HG03432 (cell line): ENCODE data around the gene ATP8B3.

Experiments used
- ATAC-seq: cut with Tn5 transposase; IDR thresholded peaks from one replicate; pipeline ENCODE4 v1.9.1; 2021; ENCODE audit warnings: mild to moderate bottlenecking, moderate library complexity; ENCODE audit not compliant: unreplicated experiment

The ATP8B3 gene

DNA sequence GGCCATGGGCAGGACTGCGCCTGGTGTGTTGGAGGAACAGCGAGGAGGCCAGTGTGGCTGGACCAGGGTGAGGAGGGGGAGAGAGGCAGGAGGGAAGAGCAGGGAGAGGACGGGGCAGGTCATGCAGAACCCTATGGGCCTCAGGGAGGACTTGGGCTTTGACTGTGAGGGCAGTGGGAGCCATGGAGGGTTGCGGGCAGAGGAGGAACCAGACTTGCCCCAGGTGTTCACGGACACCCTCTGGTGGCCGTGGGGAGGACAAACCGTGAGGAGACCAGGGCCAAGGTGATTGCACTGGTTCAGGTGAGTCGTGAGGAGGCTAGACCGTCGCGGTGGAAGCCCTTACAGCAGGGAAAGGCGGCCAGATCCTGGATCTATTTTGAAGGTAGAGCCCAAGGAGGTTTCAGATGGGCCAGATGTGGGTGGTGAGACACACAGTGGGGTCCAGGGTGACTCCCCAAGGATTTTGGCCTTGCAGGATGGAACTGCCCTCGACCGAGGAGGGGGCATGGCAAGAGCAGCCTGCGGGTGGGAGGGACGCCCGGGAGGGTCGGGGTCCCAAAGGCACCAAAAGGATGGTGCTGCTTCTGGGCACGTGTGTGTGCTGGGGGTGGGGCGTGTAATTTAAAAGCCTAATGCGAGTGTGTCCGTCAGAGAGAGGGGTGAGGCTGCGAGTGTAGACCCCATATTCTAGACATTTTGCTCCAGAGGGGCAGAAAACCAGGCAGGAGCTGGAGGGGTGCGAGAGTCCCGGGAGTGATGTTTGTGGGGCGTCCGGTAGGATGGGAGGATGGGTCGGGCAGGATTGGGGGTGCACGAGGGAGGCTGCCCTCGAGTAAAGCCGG, 39.0 kb upstream of the ATP8B3 start:
- ATAC-seq, result no peak

DNA sequence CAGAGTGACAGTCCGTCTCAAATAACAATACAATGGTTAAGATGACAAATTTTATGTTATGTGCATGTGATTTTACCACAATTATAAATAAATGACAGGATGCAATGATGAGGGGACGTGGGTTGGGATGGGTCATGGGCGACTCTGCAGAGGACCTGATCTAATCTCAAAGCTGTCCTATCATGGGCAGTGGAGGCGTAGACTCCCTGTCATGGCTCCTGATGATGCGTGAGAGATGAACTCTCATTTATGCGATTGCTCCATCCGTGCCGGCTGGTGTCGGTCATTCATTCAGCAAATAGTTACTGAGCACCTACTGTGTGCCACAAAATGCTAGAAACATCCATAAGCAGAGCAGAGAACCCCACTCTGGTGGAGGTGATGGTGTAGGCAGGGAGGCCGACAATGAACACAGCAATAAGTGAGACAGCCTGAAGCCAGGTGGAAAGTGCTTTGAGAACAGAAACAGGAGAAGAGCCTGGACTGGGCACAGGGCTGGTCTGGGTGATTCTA, 37.9 kb upstream of the ATP8B3 start:
- ATAC-seq, result no peak

DNA sequence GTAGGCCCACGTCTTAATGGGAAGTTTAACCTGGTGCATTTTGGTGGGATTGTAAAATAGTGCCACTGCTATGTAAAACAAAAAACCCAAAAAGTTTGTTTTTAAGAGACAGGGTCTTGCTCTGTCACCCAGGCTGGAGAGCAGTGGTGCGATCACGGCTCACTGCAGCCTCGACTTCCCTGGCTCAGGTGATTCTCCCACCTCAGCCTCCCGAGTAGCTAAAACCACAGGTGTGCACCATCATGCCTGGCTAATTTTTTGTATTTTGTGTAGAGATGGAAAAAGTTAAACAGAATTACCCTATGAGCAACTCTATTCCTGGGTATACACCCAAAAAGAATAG, 37.0 kb upstream of the ATP8B3 start:
- ATAC-seq, result no peak

DNA sequence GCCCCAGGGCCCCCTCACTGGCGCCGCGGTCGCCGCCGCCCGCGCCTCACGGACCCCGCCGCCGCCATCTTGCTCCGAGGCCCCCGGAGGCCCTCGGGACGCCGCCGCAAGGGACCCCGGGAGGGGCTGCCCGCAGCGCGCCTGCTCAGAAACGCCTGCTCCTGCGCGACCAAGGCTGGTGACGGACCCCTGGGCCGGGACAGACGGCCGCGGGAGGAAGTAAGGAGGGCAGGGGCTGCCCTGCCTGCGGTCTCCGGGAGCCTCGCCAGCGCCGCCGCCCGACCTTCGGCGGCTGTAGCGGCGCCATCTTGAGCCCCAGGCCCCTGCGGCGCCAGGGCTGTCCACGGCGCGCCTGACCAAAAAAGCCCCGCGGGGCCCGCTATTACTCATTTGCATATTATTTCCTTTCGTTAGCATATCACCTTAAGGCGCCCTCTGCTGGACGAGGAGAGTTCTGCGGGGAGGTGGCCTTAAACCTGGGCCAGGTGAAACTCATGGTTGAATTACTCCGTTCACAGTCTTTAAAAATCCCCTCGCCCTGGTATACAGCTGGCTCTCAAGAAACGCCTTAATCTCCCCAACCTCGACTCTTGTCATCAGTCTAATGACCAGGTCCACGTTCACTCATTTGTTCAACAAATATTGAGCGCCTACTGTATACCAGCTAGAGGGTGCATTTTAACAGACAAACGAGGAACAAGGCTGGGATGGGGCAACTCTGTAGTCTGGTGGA, 36.5 kb upstream of the ATP8B3 start, which contains the start of gene REXO1:
Gene REXO1 (minus strand): TSS at position 85 of the 733 bp plus-strand sequence. CDS start 125 bp downstream, outside the sequence.
- peak; percentile 67 for ATAC-seq

DNA sequence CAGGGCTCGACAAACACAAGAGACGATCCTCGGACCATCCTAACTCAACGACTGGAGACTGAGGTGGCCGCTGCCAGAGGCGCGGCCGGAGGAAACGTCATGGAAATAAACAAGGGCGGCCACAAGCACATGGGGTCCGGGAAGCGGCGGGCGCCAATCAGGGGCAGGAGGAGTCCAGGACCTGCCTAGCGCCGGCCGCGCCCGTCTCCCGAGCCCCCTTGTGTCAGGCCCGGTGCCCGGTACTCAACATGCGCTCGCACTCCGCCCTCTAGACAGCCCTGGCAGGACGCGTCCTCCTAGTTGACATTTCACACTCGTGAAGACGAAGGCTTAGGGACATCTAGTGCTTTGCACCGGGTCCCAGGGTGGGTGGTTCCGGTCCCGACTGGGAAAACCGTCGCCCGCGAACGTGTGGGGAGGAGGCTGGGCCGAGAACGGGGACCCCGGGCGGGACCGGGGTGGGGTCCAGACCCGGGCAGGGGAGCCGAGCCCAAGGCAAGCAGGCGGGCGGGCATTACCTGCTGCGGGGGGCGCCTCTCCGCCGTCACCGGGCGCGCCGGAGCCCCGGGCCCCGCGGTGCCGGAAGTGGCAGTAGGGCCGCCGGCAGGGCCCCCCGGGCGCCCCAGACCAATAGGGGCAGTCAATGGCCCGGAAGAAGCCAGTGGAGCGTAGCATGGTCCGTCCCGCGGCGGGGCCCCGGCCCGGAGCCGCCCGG, 35.8 kb upstream of the ATP8B3 start:
- ATAC-seq, result peak; percentile 23

DNA sequence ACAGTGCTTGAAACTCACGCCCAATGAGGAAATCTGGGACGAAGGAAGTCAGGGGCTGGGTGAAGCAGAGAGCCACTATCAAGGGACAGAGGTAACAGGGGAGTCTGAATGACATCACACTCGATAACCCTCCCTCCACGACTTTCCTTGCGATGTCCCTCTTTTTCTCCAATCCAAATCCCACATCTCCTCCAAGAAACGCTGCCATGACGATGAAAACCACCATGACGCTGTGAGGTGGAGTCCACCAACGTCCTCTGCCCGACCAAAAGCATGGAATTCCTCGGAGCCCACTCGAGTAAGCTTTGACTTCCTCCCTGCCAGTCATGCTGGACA, 35.2 kb upstream of the ATP8B3 start:
- ATAC-seq, result no peak

DNA sequence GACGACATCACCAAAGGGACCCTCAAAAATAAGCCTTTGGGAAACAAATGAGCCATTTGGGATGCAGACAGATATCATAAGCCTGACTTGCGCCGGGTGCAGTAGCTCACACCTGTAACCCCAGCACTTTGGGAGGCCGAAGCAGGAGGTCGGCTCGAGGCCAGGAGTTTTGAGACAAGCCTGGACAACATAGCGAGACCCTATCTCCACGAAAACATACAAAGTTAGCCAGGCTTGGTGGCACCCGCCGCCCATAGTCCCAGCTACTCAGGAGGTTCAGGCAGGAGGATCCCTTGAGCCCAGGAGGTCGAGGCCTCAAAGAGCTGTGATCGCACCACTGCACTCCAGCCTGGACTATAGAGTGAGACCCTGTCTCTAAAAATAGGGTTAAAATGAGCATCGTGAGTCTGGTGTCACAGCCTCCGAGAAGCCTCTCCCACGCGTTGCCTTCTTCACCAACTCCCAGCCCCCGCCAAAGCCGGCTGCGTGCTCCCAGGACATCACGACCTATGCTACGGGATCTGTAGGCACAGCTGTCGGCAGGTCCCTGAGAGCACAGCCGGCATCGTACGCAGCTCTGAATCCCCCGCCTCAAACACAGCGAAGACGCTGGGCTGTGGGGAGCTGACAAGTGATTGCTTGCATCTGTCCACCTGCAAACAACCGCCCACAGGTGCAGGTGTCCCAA, 34.6 kb upstream of the ATP8B3 start:
- ATAC-seq, result no peak

DNA sequence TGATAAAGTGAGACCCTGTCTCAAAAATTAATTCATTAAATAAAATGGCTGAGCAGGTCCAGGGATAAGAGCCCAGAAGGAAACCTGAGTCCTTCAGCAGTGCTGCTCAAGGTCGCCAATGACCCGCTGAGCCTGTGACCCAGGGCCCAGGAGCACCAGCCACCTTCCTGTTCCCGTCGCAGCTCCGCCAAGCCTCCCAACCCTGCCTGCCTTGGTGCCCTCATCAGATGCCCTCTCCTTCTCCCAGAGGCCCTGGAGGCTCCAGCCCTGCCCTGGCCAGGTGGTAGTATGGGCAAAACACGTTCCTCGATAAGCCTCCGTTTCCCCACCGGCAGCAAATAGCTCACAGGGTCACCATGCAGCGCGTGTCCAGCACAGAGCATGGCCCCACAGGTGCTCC, 33.6 kb upstream of the ATP8B3 start:
- ATAC-seq, result no peak

DNA sequence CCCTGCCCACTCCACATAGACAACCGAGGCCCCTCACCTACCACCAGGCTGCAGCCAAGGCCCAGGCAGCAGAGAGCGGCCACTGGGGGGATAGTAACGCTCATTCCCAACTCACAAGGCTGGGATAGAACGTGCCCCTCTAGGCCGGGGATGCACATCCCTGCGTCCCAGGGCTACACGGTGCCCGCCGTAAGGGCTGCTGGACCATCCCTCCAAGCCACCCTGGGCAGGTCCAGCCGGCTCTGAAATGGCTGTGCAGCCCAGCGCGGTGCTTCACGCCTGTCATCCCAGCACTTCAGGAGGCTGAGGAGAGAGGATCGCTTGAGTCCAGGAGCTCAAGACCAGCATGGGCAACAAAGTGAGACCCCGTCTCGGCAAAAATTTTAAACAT, 33.0 kb upstream of the ATP8B3 start:
- ATAC-seq, result no peak

DNA sequence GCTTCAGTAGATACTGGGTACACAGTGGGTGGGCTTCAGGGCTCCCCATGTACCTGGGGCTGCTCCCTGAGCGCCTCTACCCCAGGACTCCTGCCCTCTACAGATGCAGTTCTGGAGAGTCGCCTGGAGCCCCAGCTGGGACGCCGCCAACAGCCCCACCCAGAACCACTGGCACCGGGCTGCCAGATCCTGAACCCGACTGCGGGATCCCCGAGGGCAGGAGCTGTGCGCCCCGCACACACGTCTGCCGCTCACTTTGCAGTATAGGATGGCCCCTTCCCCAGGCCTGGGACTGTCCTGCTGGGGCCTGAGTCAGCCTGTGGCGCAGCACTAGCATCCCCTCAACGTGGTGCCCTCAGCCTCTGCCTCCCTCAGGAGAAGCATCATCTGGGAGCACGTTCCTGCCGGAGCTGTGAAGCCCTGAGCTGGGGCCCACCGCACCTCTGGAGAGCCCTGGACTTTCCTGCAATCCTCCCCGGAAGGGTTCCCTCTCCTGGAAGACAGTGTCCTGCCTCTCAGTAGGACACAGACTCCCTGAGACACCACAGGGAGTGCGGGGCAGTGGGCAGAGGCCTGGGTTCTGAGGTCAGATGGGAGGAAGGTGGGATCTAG, 32.5 kb upstream of the ATP8B3 start:
- ATAC-seq, result no peak

DNA sequence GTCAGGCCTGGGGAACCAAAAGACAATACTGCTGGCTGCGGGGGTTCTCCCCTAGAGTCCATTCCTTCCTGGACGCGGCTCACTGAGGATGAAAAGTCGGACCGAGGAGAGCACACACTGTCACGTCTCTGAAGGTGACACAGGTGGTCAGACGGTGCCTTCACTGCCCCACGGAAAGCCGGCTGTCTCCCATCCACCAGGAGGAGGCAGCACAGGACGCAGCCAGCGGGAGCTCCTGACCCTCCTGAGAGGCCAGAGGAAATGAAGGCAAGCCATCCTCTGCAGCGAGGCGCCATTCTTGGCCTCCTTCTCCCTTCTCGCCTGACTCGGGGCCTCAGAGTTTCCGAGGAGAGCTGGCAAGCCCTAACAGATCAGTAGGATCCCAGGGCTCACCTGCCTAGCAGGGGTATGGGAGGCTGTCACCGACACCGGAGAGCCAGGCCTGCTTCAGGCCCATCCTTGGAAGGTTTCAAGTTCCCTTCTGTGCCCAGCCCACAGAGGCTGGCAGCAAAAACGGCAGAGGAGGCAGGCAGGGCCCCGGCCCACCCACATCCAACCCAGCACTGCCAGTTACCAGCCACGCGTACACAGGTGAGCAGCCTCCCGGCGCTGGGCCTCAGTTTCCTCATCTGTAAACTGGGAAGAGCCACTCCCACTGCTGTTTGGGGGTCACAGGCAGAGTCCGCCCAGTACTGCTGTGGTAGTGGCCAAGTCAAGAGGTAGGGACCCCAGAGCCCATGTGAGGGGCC, 31.7 kb upstream of the ATP8B3 start:
- ATAC-seq, result no peak

DNA sequence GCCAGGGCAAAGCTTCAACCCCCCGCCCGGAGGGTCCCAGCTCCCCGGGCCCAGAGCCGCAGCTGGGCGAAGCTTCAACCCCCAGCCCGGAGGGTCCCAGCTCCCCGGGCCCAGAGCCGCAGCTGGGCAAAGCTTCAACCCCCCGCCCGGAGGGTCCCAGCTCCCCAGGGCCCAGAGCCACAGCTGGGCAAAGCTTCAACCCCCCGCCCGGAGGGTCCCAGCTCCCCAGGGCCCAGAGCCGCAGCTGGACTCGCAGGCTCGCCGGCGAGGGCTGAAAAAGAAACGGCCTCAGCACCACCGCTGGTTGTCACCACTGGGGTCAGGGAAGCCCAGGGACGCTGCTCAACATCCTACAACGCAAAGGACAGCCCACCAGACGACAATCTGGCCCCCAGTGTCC, 31.0 kb upstream of the ATP8B3 start:
- no peak for ATAC-seq

DNA sequence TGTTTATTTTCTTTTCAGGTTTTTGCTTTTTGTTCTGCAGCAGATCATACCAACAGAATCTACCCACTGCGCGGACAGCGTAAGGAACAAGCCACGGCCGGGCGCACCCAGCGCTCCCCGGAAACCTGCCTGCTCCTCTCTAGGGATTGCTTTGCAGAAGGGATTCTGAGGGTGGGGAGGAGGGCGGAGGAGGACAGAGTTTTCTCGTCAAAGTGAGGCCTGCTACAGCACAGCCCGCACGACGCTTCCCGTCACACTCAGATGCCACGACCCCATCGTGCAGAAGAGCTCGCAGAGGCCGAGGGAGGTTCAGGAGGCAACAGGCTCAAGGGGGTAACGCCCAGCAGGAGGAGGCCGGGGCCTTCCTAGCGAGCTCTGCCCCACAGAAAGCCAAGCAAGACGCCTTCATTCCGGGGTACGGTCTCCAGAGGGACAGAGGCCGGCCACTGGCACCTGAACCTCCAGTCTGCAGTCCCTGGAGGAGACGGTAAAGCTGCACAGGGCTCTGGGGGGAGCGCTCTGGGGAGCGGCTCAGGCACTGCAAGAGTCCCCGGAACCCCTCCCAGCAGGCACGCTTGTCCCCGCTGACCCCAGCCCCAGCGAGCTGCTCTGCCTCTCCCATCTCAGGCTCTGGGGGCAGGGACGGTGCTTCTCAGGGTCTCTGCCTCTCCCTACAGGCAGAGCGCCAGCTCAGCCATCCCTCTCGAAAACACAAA, 29.3 kb upstream of the ATP8B3 start:
- no peak for ATAC-seq

DNA sequence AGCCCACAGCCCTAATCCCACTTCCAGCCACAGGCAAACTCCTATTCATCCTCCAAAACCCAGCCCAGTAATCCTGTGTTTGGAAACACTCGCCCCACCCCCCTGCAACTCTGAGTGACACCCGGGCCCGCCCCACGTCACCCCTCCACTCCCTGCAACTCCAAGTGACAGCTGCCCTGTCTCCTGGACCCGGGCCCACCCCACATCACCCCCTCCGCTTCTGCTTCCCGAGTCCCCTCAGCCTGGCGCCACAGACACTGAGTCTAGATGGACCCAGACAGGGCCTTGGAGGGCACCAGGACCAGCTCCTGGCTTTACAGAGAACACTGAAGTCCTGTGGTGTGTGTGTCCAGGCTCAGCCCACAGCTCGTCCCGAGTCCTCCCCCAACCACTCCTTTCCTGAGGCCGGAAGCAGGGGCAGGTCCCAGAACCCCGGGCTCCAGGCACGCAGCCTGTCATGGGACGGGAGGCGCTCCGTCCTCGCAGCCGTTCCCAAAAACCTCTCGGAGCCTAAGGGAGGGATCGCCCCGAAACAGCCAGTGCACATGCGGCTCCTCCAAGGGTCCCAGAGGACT, 28.6 kb upstream of the ATP8B3 start:
- ATAC-seq, result no peak

DNA sequence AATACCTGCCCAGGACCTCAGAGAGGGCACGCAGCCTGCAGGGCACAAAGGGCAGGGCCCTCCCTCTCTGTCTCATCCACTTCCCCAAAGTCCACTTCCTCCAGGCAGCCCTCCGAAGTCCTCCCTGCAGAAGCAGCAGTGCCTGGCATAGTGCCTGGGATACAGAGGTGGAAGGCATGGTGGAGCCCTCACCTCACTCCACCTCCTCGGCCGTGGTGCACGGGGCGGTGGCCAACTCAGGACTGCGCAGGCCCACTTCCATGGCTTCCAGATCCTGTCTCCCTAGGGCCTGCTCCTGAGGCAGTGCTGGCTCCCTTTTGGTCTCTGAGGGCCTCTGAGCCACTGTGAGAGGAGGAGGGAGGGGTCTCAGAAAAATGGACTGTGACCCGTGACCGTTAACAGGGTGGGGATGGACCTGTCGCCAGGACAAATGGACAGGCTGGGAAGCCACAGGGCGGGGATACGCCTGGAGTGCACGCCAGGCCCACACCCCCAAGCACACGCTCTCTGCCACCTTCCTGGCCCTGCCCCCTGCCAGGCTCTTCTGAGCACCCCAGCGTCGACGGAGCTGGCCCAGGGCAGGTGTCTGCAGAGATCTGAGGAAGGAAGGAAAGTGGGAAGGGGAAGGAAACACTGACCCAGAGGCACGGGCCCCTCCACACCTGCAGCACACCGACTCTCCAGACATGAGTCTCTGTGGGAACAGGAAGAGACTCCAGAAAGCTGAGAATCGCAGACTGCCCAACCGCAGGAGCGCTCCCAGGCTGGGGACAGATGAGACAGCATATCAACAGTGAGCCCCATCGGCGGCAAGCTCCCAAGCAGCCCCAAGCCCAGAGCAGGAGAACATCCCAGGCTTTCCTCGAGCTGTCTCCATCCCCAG, 27.8 kb upstream of the ATP8B3 start:
- ATAC-seq, result no peak

DNA sequence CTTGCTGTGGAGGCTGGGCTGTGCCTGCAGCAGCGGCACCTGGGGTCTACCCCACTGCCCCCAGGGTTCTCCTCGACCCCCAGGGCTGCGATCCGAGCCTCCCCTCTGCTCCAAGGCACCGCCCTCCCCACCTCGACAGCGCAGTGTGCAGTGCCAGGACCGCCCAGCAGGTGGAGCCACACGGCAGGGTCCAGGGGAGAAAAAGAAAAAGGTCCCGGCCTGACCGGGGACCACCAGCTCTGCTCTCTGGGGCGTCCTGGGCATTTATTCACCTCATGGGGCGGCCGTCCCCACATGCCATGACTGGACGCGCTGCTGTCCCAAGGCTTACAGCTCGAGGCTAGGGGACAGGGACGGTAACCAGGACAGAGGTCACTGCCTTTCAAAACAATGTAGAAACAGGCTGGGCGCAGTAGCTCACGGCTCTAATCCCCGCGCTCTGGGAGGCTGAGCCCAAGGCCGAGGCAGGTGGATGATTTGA, 25.6 kb upstream of the ATP8B3 start:
- no peak for ATAC-seq

DNA sequence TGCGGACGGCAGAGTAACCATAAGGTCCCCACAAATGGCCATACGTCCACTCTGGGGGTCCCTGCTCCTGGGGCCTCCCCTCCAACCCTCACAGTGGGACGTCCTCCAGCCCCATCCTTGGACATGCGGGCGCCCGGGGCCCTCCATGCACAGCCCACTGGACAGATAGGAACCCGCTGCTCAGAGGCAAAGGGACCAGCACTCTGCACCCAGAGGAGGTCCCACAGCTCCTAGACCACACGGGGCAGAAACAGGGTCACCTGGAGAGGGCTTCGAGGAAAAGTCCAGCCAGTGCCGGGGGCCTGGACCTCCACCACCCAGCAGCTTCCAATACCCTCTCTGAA, 25.1 kb upstream of the ATP8B3 start:
- ATAC-seq, result no peak
